ENCODE results near the gene KCNA5. TPM values are rescaled to one million over a fixed set of nuclear protein-coding genes. Genes with fewer than 3 reads are reported as not detected.

KCNA5 gene
- total RNA-seq, result 2.5 TPM

DNA sequence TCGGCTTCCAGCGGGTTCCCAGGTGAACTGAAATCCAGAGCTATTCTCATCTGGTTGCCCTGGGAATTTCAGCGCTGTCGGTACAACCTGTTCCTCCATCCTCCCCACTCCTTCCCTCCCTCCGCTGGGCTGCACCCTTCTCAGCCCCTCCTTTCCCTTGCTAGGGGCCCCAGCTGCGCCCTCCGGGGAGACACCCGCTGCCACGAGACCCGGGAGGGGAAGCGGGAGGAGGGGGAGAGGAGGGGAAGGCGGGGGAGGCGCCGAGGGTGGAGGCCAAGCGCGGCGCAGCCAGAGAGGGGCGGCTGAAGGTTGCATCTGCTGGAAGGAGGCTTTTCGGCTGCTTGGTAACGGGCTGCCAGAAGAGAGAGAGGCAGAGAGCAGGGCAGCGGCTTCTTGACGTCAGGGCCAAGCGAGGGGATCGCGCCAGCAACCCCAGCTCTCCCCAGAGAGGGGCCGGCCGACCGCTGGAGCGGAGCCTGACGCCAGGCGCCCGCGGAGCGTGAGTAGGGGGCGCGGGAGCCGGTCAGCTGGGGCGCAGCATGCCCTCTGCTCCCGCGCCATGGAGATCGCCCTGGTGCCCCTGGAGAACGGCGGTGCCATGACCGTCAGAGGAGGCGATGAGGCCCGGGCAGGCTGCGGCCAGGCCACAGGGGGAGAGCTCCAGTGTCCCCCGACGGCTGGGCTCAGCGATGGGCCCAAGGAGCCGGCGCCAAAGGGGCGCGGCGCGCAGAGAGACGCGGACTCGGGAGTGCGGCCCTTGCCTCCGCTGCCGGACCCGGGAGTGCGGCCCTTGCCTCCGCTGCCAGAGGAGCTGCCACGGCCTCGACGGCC lies at the start of gene KCNA5:
Gene KCNA5 (plus strand): TSS at position 291 of the 831 bp plus-strand sequence. CDS start 269 bp downstream, at position 560.

Other genes with a start within 250 kb of the KCNA5 start
- 3.1 TPM for gene KCNA1, start 134.0 kb upstream of the KCNA5 start, total RNA-seq

All from parietal lobe (tissue), 1 donor.